Measurements from ENCODE around the gene C1orf52. TPM values are rescaled to one million over a fixed set of nuclear protein-coding genes. Genes with fewer than 3 reads are reported as not detected.

The C1orf52 gene
- polyA plus RNA-seq, 3 donors = 18.5 to 29.1 (median 19.7) TPM

DNA sequence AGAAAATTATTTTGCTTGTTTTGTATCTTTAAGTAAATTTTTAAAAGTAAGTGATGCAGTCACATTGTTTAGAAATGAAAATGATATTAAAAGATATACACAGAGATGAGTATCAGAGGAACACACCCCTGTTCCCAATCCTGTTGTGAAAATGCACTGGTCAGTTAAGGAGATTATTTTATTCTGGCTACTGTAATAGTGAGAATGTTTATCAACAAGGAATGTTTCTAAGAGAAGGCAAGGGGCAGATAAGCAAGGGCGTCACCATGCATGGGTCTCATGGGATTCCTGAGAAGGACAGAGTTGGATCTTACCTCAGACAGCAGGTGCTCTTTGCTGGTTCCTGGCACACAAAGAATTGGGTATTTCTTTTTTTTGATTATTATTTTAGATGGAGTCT lies 21.8 kb downstream of the C1orf52 start:
- Mint-ChIP-seq H3K27me3 (ENCODE audit: low read depth in 3 of 3) (peaks cover 0 to 3% (median 3%) of the 10 kb centered on the region in 3 donors), H3K4me1 (peaks cover 1% of the 10 kb centered on the region), H3K36me3 (no peaks in the 10 kb centered on the region), H3K9me3 (peaks cover 0 to 6% (median 0%) of the 10 kb centered on the region in 7 donors), H3K4me3 (no peak overlapping the region), H3K27ac (no peak overlapping the region)
- TF ChIP-seq CTCF (IDR thresholded peaks at IDR 0.05) = no peak
- Histone ChIP-seq H3K9me3 (replicated peaks in 1 of 2; ENCODE audit: control insufficient read depth in 1 of 2, insufficient read depth in 1 of 2, low read length in 2 of 2) (no peaks in the 10 kb centered on the region), H3K27me3 (ENCODE audit: control insufficient read depth in 2 of 2, insufficient read depth in 2 of 2, low read length in 2 of 2) (no peaks in the 10 kb centered on the region), H3K79me2 (ENCODE audit: insufficient read depth, low read length) (no peaks in the 10 kb centered on the region), H3K4me1 (ENCODE audit: control insufficient read depth in 1 of 2, insufficient read depth in 2 of 2, low read length in 2 of 2) (no peaks in the 10 kb centered on the region), H3K9ac (ENCODE audit: insufficient read depth, low read length, poor library complexity, severe bottlenecking) (no peak overlapping the region), H3K36me3 (replicated peaks in 1 of 2; ENCODE audit: control insufficient read depth in 1 of 2, insufficient read depth in 2 of 2, low read length in 2 of 2) (no peaks in the 10 kb centered on the region), H3K4me2 (replicated peaks; ENCODE audit: extremely low read depth, low read length, poor library complexity, severe bottlenecking) (no peak overlapping the region), H3K27ac (ENCODE audit: low read depth in 1 of 2, low read length in 2 of 2) (no peak overlapping the region), H3K4me3 (replicated peaks in 1 of 3; ENCODE audit: low read depth in 2 of 3, low read length in 3 of 3) (no peak overlapping the region), H4K20me1 (ENCODE audit: insufficient read depth, low read length) (no peaks in the 10 kb centered on the region), H2AFZ (ENCODE audit: insufficient read depth, low read depth, low read length, poor library complexity, severe bottlenecking) (no peak overlapping the region)
- intact Hi-C loops (cut with micrococcal nuclease) = no loop called here
- no peak for DNase-seq
- 100% methylated on average over 1 of the region's 1 CpG for WGBS (ENCODE audit: insufficient coverage)

DNA sequence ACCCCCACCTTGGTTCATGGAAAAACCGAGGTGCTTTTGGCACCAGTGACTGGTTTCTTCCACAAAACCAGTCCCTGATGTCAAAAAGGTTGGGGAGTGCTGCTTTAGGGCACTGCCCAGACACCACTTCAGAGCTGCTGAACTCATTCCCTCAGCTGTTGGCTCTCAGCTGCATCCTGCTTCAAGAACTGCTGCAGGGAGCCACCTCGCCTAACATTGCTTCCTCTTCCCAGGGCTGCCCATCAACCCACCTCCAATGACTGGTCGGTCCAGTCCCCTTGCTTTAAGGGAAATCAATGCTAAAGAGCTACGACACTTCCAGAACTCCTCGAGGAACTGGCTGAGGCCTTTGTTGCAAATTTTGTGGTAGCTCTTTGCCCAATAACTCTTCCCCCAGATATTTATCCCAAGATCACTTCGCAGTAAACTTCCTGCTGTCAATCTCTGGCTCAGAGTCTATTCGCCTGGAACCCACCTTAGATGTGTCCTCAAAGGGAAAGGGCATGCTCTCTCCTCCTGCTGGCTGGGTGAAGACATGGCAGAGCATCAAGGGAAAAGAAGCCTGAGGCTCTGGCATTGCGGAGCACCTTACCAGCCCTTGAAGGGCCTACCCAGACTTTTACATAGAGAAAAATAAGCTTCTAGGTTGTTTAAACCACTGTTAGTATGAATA lies 29.0 kb downstream of the C1orf52 start:
- no peak for TF ChIP-seq CTCF (IDR thresholded peaks at IDR 0.05)
- Histone ChIP-seq H3K27ac (ENCODE audit: low read depth in 1 of 2, low read length in 2 of 2) (no peak overlapping the region), H3K9ac (ENCODE audit: insufficient read depth, low read length, poor library complexity, severe bottlenecking) (no peak overlapping the region), H3K4me2 (replicated peaks; ENCODE audit: extremely low read depth, low read length, poor library complexity, severe bottlenecking) (no peak overlapping the region), H3K36me3 (replicated peaks in 1 of 2; ENCODE audit: control insufficient read depth in 1 of 2, insufficient read depth in 2 of 2, low read length in 2 of 2) (no peaks in the 10 kb centered on the region), H3K4me1 (ENCODE audit: control insufficient read depth in 1 of 2, insufficient read depth in 2 of 2, low read length in 2 of 2) (no peaks in the 10 kb centered on the region), H3K9me3 (replicated peaks in 1 of 2; ENCODE audit: control insufficient read depth in 1 of 2, insufficient read depth in 1 of 2, low read length in 2 of 2) (no peaks in the 10 kb centered on the region), H3K4me3 (replicated peaks in 1 of 3; ENCODE audit: low read depth in 2 of 3, low read length in 3 of 3) (no peak overlapping the region), H2AFZ (ENCODE audit: insufficient read depth, low read depth, low read length, poor library complexity, severe bottlenecking) (no peak overlapping the region), H3K79me2 (ENCODE audit: insufficient read depth, low read length) (no peaks in the 10 kb centered on the region), H4K20me1 (ENCODE audit: insufficient read depth, low read length) (no peaks in the 10 kb centered on the region), H3K27me3 (ENCODE audit: control insufficient read depth in 2 of 2, insufficient read depth in 2 of 2, low read length in 2 of 2) (no peaks in the 10 kb centered on the region)
- Mint-ChIP-seq H3K36me3 (no peaks in the 10 kb centered on the region), H3K4me1 (no peaks in the 10 kb centered on the region), H3K27ac (peak overlapping the region in 1 of 7 donors; percentile 11), H3K27me3 (ENCODE audit: low read depth in 3 of 3) (peaks cover 0 to 4% (median 2%) of the 10 kb centered on the region in 3 donors), H3K9me3 (peaks cover 0 to 2% (median 0%) of the 10 kb centered on the region in 7 donors), H3K4me3 (no peak overlapping the region)
- 57% methylated on average over 5 of the region's 8 CpGs for WGBS (ENCODE audit: insufficient coverage)
- intact Hi-C loops (cut with micrococcal nuclease) = no loop called here
- DNase-seq = no peak

Data from CD14-positive monocyte (primary cell).